Measurements from ENCODE around the gene TET1. TPM values are rescaled to one million over a fixed set of nuclear protein-coding genes. Genes with fewer than 3 reads are reported as not detected.
A peak's percentile ranks its signal among the peaks of the same experiment; 100 is the strongest.

The TET1 gene
- total and polyA plus RNA-seq, 2 of the 13 experiments (the other 11 are each of a cell fraction or from before 2014, with no cell fraction given) = 6.9 to 7.3 TPM

GRCh38 chr10:68720793-68721672 lies 160.9 kb downstream of the TET1 start, which contains the start of gene CCAR1 (continued):
- TF ChIP-seq ZBTB4 (CRISPR knock-in tag; IDR thresholded peaks at IDR 0.05; ENCODE audit: borderline replicate concordance) (no peak), ATAD3A (CRISPR knock-in tag; IDR thresholded peaks at IDR 0.05) (no peak), ZFP37 (CRISPR knock-in tag; IDR thresholded peaks at IDR 0.05; ENCODE audit: borderline replicate concordance) (0 out of 2 replicates have a peak, but pooled peaks have one; percentile 38), KAT2B (IDR thresholded peaks at IDR 0.05; ENCODE audit: borderline replicate concordance, low read depth, low read length) (no peak), MEIS1 (CRISPR knock-in tag; IDR thresholded peaks at IDR 0.05; ENCODE audit: borderline replicate concordance) (peak; percentile 76; the same call in 1 of the 2 replicates), SP140L (CRISPR knock-in tag; IDR thresholded peaks at IDR 0.05; ENCODE audit: borderline replicate concordance) (no peak), ZNF567 (CRISPR knock-in tag; IDR thresholded peaks at IDR 0.05; ENCODE audit: borderline replicate concordance) (peak; percentile 80; the same call in 1 of the 2 replicates), ZNF781 (CRISPR knock-in tag; IDR thresholded peaks at IDR 0.05; ENCODE audit: borderline replicate concordance, not compliant biosample characterization) (no peak), KDM5A (IDR thresholded peaks at IDR 0.05; ENCODE audit: borderline replicate concordance, low read length) (peak; percentile 80; the same call in 1 of the 2 replicates), ZNF451 (CRISPR knock-in tag; IDR thresholded peaks at IDR 0.05) (no peak), ZNF7 (CRISPR knock-in tag; IDR thresholded peaks at IDR 0.05) (no peak), POGZ (CRISPR knock-in tag; IDR thresholded peaks at IDR 0.05) (peak; percentile 76), ZNF260 (CRISPR knock-in tag; IDR thresholded peaks at IDR 0.05; ENCODE audit: borderline replicate concordance, low read depth) (no peak), ZC3H13 (CRISPR knock-in tag; IDR thresholded peaks at IDR 0.05) (peak; percentile 75), NFE2L2 (IDR thresholded peaks at IDR 0.05; ENCODE audit: low read length) (no peak), ZKSCAN1 (IDR thresholded peaks at IDR 0.05; ENCODE audit: low read length) (no peak), RBAK (CRISPR knock-in tag; IDR thresholded peaks at IDR 0.05) (no peak), ZNF317 (CRISPR knock-in tag; IDR thresholded peaks at IDR 0.05) (0 out of 2 replicates have a peak, but pooled peaks have one; percentile 58), ZNF598 (CRISPR knock-in tag; IDR thresholded peaks at IDR 0.05; ENCODE audit: borderline replicate concordance) (peak; percentile 70; the same call in 1 of the 2 replicates), CBX5 (CRISPR knock-in tag; IDR thresholded peaks at IDR 0.05; ENCODE audit: borderline replicate concordance) (no peak; the same call in 1 of the 2 replicates), ZNF441 (CRISPR knock-in tag; IDR thresholded peaks at IDR 0.05; ENCODE audit: borderline replicate concordance) (no peak; the same call in 1 of the 2 replicates), SPEN (CRISPR knock-in tag; IDR thresholded peaks at IDR 0.05; ENCODE audit: low read depth) (no peak), THYN1 (CRISPR knock-in tag; IDR thresholded peaks at IDR 0.05; ENCODE audit: borderline replicate concordance, low read depth) (no peak), NFE2 (CRISPR knock-in tag; IDR thresholded peaks at IDR 0.05) (no peak), MAF1 (CRISPR knock-in tag; IDR thresholded peaks at IDR 0.05; ENCODE audit: borderline replicate concordance) (peak; percentile 77; the same call in 1 of the 2 replicates)
- TF ChIP-seq, protein P1, sequence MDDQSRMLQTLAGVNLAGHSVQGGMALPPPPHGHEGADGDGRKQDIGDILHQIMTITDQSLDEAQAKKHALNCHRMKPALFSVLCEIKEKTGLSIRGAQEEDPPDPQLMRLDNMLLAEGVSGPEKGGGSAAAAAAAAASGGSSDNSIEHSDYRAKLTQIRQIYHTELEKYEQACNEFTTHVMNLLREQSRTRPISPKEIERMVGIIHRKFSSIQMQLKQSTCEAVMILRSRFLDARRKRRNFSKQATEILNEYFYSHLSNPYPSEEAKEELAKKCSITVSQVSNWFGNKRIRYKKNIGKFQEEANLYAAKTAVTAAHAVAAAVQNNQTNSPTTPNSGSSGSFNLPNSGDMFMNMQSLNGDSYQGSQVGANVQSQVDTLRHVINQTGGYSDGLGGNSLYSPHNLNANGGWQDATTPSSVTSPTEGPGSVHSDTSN (CRISPR knock-in tag; IDR thresholded peaks at IDR 0.05; ENCODE audit: borderline replicate concordance) = no peak

Measured in HepG2 (cell line).